Transverse colon (tissue), 4 donors: Measurements from ENCODE around the gene FIBCD1. TPM values are rescaled to one million over a fixed set of nuclear protein-coding genes. Genes with fewer than 3 reads are reported as not detected.

ENCODE experiments used
- DNase-seq: peaks from one replicate; pipeline ENCODE4 v3.0.0-alpha.2; 2019
- H3K27ac ChIP-seq, 4 donors: fragments of 200-600 bp; sonication (generic); 2 replicates each; pipeline ENCODE4 v1.5.1; 2016 to 2018; ENCODE audit warnings: inconsistent platforms in 4 of 4
- H3K27me3 ChIP-seq: fragments of 200-600 bp; sonication (generic); 2 replicates; pipeline ENCODE4 v1.5.1; 2017; ENCODE audit warnings: inconsistent platforms
- H3K36me3 ChIP-seq, 4 donors: fragments of 200-600 bp; sonication (generic); 2 replicates each; pipeline ENCODE4 v1.5.1; 2017 to 2019; ENCODE audit warnings: inconsistent platforms in 4 of 4
- H3K4me1 ChIP-seq, 4 donors: fragments of 200-600 bp; sonication (generic); 2 replicates each; pipeline ENCODE4 v1.5.1; 2017 to 2020; ENCODE audit warnings: inconsistent platforms in 4 of 4
- H3K4me3 ChIP-seq, 4 donors: fragments of 200-600 bp; sonication (generic); 1 replicate in 1 of 4; 2 replicates in 3 of 4; pipeline versions ENCODE4 v1.5.1 to v1.6.1; 2017 to 2019; ENCODE audit warnings: inconsistent platforms in 4 of 4
- H3K9me3 ChIP-seq, 2 donors: fragments of 200-600 bp; sonication (generic); 2 replicates each; pipeline ENCODE4 v1.5.1; 2017 to 2019; ENCODE audit warnings: inconsistent platforms in 2 of 2
- EP300 ChIP-seq: sonication (generic); formaldehyde crosslinking; IDR thresholded peaks from one replicate; pipeline ENCODE4 v1.6.1; 2017; ENCODE audit warnings: antibody characterized with exemption, low read depth
- POLR2A ChIP-seq: fragments of 450-650 bp; IDR thresholded peaks from one replicate; pipeline ENCODE4 v1.6.1; 2016; ENCODE audit warnings: antibody characterized with exemption, mild to moderate bottlenecking, moderate library complexity
- POLR2AphosphoS5 ChIP-seq, 3 donors: sonication (generic); formaldehyde crosslinking; IDR thresholded peaks; one replicate each; pipeline ENCODE4 v1.6.1; 2016; ENCODE audit warnings: antibody characterized with exemption in 3 of 3
- WGBS, 2 donors: methylation state at CpG; one replicate each; pipeline ENCODE4 v1.1.5; 2018; ENCODE audit warnings: low coverage in 1 of 2; 5-methylcytosine and 5-hydroxymethylcytosine counted together
- in situ Hi-C, 4 donors: fragments of 200-750 bp; cut with MboI; loops; one replicate each; pipeline versions ENCODE4 v1.15.0 to v1.15.1; 2017; ENCODE audit warnings: low sequenced_read_pairs in 3 of 4, low pct_ligation_motif_present in 1 of 4, low pct_unique_long_range_greater_than_20kb in 1 of 4
- intact Hi-C: fragments of 100-400 bp; cut with DNase I; formaldehyde crosslinking; loops from one replicate; pipeline ENCODE4 v1.15.1; 2023; ENCODE audit warnings: low total_unique reads
- total RNA-seq, 4 donors: library from RNA; depleted of rRNA; stranded (reverse); fragments of >200 nt; gene quantifications; one replicate each; pipeline ENCODE4 v1.1.0, GENCODE V29; 2016
- TF ChIP-seq, protein P1 (sequence below), 5 experiments: fragments of 200-600 bp in 3 of 5; fragments of 450-650 bp in 2 of 5; sonication (generic) in 3 of 5; IDR thresholded peaks; 1 replicate in 2 of 5; 2 replicates in 3 of 5; pipeline ENCODE4 v1.5.1; 2016 to 2017; ENCODE audit warnings: antibody characterized with exemption in 5 of 5, inconsistent platforms in 3 of 5, mild to moderate bottlenecking in 2 of 5, moderate library complexity in 1 of 5

Gene FIBCD1
- total RNA-seq, 4 donors from 2014 or later = 1.6 to 54.7 (median 3.3) TPM; not detected in 1

DNA sequence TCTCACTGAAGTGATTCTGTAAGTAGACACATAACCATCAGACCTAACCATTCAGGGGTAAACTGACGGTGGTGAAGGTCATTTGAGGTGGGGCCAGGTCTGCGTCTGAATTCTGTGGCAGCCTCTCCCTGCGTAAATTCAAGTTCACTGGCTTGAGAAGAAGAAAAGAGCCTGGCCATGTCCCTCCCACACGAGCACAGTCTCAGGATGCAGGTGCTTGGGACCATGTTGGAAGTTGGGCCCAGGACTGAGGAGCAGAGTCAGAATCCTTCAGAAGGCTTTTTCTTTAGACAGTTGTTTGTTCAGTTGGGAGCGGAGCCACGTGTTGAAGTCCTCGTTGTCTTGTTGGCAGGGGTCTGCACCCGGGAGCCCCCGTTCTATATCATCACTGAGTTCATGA is 66.5 kb downstream of the FIBCD1 start:
- Histone ChIP-seq H3K27ac (peak overlapping the region; percentile 65 to 78 (median 70)), H3K9me3 (no peaks in the 10 kb centered on the region), H3K4me3 (no peak overlapping the region)

DNA sequence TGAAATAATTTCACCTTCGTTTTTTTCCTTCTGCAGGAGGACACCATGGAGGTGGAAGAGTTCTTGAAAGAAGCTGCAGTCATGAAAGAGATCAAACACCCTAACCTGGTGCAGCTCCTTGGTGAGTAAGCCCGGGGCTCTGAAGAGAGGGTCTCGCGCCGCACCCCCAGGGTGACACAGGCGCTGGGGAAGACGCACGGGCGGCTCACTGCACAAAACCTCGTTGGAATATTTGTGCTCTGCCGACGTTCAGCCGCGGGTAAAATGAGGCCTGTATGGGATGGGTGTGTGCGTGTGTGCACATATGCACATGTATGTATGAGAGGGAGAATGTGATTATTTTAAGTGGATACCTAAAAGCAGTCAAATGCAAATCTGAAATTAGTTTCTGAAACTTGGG is 67.0 kb downstream of the FIBCD1 start:
- Histone ChIP-seq H3K4me3 (no peak overlapping the region), H3K4me1 (peaks cover 15 to 57% (median 33%) of the 10 kb centered on the region in 4 donors), H3K36me3 (peaks cover 0 to 39% (median 17%) of the 10 kb centered on the region in 4 donors), H3K27ac (peak overlapping the region in 3 of 4 donors; percentile 65 to 78 (median 73)), H3K27me3 (no peaks in the 10 kb centered on the region), H3K9me3 (no peaks in the 10 kb centered on the region)
- no peak for DNase-seq
- intact Hi-C loops (no loop called here), in situ Hi-C loops (loop anchor here in 1 of 4 donors (25.0 kb wide), 1 partner anchor 110 kb away; no protein-coding TSS in a partner anchor)
- WGBS, 2 donors = 86% methylated on average over 15 of the region's 15 CpGs; no CpG with 5 or more reads in 1 of the 2 donors
- TF ChIP-seq POLR2AphosphoS5 (IDR thresholded peaks at IDR 0.05) (no peak), POLR2A (no peak), EP300 (no peak)
- TF ChIP-seq, protein P1, sequence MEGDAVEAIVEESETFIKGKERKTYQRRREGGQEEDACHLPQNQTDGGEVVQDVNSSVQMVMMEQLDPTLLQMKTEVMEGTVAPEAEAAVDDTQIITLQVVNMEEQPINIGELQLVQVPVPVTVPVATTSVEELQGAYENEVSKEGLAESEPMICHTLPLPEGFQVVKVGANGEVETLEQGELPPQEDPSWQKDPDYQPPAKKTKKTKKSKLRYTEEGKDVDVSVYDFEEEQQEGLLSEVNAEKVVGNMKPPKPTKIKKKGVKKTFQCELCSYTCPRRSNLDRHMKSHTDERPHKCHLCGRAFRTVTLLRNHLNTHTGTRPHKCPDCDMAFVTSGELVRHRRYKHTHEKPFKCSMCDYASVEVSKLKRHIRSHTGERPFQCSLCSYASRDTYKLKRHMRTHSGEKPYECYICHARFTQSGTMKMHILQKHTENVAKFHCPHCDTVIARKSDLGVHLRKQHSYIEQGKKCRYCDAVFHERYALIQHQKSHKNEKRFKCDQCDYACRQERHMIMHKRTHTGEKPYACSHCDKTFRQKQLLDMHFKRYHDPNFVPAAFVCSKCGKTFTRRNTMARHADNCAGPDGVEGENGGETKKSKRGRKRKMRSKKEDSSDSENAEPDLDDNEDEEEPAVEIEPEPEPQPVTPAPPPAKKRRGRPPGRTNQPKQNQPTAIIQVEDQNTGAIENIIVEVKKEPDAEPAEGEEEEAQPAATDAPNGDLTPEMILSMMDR (IDR thresholded peaks at IDR 0.05) = no peak

More for the DNA sequence above, 66.5 kb downstream of the FIBCD1 start:
- no peak for TF ChIP-seq EP300
- TF ChIP-seq, protein P1 (IDR thresholded peaks at IDR 0.05) = no peak
- TF ChIP-seq POLR2AphosphoS5 (IDR thresholded peaks at IDR 0.05) = no peak
- no peak for TF ChIP-seq POLR2A
- Histone ChIP-seq H3K36me3 (peaks cover 0 to 39% (median 19%) of the 10 kb centered on the region in 4 donors), H3K27me3 (no peaks in the 10 kb centered on the region), H3K4me1 (peaks cover 15 to 52% (median 31%) of the 10 kb centered on the region in 4 donors)
- in situ Hi-C loops = loop anchor here in 1 of 4 donors (25.0 kb wide), 1 partner anchor 110 kb away; no protein-coding TSS in a partner anchor
- WGBS, 2 donors = 44 to 51% methylated on average over 6 to 9 of the region's 9 CpGs
- DNase-seq = no peak
- intact Hi-C loops = no loop called here

DNA sequence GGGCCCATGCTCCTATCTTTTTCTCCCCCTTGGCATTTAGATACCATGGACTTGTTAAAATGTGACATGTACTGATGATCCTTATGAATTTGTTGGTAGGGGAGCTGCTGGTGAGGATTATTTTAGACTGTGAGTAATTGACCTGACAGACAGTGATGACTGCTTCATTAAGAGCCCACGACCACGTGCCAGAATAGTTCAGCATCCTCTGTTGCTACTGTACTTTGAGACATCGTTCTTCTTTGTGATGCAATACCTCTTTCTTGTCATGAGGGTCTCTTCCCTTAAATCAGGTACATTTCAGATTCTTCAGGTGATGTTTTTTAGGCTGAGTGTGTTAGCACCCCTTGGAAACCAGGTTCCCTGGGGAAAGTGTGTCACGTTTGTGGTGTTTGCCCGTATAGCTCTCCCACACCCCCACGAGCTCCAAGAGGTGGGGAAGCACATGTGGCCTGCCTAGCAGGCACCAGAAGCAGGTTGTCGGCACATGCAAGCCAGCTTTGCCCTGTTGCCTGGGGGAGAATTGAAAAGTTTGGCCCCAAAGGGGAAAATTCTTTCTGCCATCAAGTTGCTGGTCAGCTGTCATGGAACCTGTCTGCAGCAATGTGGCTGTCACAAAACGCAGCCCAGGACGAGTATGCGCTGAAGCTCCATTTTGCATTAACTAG is 67.5 kb downstream of the FIBCD1 start:
- peaks cover 15 to 62% (median 35%) of the 10 kb centered on the region in 4 donors for H3K4me1 ChIP-seq
- in situ Hi-C loops = loop anchor here in 1 of 4 donors (25.0 kb wide), 1 partner anchor 109 kb away; no protein-coding TSS in a partner anchor
- intact Hi-C loops = no loop called here

More for the DNA sequence above, 67.5 kb downstream of the FIBCD1 start:
- peaks cover 0 to 39% (median 16%) of the 10 kb centered on the region in 4 donors for H3K36me3 ChIP-seq
- no peaks in the 10 kb centered on the region for H3K9me3 ChIP-seq
- no peak overlapping the region for H3K4me3 ChIP-seq
- peak overlapping the region in 2 of 4 donors; percentile 73 to 78 for H3K27ac ChIP-seq
- WGBS, 2 donors = 69 to 83% methylated on average over 3 to 10 of the region's 10 CpGs
- DNase-seq = no peak
- no peaks in the 10 kb centered on the region for H3K27me3 ChIP-seq
- TF ChIP-seq POLR2A (no peak), POLR2AphosphoS5 (IDR thresholded peaks at IDR 0.05) (no peak), EP300 (no peak)
- TF ChIP-seq, protein P1 (IDR thresholded peaks at IDR 0.05) = no peak
